GM18907 (cell line): ENCODE results near the gene ERCC5.

ENCODE experiments used
- ATAC-seq: cut with Tn5 transposase; IDR thresholded peaks from one replicate; pipeline ENCODE4 v1.9.1; 2021; ENCODE audit warnings: mild to moderate bottlenecking, moderate library complexity; ENCODE audit not compliant: unreplicated experiment

The ERCC5 gene

DNA sequence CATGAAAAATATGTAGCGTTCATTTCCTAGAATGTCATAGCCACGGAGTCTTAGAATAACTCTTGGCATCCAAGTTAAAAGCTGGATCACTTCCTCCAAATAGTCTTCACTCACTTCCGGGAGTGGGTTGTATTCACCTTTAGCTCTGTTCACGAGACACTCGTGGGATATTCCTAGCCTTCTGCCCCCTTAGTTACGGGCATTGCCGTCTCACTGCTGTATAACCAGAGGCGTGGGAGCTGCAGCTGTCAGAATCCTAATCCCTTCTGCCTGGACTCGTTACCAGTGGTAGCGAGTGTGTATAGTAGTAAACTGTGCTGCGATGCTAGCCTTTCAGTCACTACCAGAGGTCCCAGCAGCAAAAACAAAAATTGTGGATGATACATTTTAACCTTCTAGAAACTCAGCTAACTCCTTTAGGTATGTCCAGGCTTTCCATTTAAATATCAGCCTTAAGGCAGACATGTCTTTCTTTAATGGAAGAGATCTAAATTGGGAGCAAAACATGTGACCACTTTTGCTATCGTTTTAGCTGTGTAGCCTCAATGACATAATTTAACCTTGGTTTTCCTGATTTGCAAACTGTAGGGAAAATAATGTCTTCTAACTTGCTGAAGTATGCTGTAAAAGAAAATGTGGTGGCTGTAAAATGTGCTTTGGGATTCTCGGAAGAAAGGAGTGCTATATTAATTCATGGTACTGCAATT, 34.1 kb downstream of the ERCC5 start:
- ATAC-seq, result no peak

DNA sequence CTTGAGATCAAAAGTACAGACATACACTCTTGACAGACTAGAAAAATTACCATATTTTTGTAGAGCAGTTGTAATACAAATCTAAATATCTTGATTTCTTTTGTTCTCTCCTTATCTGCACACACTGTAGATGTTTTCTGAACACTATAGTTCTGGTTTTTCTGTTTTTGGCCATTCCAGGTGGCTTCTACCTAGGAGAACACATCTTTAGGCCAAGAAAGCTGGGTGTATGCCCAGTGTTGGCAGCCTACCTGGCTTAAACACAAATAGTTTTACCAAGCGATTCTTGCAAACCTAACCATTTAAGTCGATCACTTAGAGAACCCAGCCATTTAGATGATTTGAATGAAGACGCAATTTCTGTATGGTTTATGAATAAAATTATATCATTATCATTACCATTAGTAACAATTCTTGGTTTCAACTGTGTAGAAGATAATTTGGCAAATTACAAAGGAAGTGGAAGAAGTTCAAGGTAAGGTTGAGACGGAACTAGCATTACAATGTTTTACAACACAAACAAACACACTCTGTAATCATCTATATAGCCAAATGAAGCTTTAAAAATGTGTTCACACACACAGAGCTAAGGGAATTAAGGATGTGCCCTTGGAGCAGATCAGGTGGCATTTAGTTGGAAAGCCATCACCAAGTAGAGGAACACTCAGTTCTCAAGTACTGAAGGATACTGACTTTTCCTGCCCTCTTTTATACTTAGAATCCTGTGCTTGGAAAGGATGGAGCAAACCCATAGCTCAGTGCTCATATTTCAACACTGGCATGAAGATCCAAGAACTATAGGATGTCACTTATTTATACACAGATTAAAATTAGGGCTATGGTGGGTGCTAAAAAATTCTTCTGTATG, 36.2 kb downstream of the ERCC5 start:
- no peak for ATAC-seq

DNA sequence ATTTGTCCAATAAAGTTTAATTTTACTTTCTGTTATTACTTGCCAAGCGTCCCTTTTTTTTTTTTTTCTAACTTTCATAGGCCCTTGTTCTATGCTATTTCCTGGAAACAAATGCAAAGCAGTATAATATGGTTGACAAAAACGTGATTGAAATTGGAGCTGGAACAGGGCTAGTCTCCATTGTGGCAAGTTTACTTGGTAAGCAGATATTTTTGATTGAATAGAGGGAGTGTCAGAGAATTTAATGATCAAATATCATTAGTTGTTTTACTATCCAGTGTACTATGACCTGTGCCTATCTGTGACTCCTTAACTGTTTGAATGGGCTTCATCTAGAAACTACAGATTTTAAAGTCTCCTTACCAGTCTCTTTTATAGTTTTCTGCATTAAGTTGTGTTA, 46.7 kb downstream of the ERCC5 start:
- ATAC-seq, result no peak

DNA sequence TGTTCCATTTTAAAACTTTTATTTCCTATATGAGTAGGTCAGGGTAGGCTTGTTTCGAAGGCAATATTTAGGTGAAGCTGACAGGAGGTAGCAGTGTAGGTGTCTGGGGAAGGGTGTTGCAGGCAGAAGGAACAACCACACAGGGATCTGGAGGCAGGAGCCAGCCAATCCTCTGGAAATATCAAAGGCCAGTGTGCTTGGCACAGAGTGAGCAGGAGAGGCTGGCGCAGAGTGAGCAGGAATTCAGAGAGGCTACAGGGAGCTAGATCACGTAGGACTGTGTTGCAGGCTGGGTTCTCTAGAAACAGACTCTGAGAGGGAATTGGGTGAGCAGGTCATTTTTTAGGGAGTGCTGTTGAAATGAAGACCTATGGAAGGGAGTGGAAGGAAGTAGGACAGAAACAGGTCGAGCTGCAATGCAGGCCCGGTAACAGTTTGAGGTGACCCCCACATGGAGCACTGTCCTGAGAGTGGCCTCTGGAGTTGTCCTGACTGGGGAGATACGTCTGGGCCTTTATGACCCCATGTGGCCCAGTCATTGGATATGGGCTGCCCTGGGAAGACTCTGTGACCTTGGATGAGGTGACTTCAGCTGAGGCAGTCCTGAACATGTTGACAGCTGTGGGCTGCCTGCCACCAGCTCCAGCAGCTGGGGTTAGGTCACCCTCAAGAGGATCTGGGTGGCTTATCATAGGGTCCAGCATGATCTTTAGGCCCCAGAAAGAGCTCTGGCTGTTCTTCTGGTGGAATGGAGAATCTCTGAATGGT, 51.7 kb downstream of the ERCC5 start:
- no peak for ATAC-seq

DNA sequence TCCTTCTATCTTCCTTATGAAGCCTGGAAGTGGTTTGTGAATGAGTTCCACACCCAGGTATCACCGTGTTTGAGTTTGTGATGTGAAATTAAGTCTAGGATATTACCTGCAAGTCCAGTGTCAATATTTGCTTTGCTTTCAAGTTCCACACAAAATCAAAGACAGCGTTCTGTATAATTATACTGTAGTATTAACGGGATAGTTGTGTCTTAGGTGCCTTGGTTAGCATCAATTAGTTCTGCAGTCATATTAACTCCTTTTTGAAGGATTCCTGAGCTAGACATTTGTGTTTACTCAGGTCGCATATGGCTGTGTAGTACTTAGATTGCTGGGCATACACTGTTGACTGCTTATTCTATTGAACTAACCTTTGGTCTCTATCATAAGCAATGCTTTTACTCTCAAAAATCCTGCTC, 54.4 kb downstream of the ERCC5 start:
- no peak for ATAC-seq

DNA sequence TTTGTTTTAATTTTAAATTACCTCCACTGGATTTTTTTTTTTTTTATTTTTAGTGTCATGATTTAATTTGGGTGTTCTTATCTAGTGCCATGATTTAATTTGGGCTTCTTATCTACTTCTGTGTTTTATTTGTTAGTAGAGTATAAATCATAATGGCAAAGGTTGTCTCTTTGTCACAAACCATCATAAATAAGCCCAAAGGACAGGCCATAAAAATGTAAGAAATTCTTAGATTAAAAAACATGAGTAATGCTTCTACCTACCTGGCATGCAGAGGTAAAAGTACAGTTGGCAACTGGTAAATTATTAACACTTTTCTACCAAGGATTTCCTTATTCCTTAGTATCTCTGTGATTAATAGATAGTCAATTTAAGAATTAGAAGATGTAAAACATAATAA, 55.2 kb downstream of the ERCC5 start:
- no peak for ATAC-seq

DNA sequence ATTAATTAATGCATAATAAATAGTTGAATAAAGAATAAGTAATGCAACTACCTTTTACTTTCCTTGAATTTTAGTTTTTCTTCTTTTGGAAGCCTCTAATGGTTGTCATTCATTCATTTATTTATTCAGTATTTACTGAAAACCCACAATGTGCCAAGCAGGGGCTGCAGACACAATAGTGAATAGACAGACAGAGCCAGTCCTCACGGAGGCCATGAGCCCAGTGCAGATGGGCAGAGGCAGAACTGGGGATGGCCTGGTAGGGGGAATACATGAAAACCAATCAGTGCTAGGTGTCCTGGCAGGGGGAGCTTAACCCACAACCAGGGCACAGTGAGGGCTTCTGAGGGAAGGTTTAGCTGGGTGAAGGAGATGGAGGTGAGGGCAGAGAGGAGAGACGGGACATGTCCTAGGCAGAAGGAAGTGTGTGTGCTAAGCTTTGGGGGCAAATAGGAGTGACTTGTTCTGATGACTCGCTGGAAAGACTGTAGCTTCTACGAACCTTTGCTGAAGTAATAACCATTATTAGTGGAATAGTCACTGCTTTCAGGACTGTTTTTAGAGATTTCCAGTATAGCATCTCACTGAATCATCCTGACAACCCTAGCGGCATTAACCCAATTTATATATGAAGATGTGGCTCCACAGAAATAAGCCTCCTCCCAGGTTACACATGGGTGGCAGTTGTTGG, 55.9 kb downstream of the ERCC5 start:
- no peak for ATAC-seq

DNA sequence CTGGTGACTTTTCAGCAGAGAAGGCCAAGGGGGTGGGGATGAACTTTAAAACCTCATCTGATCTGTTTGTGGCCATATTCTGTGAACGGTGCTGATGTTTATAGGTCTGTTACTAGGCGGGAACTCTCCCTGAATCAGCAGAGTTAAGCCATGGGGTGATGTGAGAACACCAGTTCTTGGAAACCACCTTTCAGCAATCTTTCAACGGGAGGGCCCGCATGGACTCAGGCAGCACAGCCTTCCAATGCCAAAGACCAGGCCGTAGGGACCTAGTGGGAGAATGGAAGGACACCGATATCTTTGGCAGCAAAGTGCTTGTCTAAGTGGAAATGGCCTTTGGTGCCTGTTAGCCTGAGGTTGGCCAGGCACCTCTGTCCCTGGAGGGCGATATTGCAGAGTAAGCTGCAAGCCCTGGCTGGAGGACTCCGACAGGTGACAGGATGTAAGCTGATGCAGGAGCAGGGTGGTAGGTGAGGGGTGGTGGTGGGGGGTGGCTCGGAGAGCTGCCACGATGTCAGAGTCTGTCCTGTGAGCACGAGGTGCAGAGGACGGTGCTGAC, 57.0 kb downstream of the ERCC5 start:
- ATAC-seq, result no peak

DNA sequence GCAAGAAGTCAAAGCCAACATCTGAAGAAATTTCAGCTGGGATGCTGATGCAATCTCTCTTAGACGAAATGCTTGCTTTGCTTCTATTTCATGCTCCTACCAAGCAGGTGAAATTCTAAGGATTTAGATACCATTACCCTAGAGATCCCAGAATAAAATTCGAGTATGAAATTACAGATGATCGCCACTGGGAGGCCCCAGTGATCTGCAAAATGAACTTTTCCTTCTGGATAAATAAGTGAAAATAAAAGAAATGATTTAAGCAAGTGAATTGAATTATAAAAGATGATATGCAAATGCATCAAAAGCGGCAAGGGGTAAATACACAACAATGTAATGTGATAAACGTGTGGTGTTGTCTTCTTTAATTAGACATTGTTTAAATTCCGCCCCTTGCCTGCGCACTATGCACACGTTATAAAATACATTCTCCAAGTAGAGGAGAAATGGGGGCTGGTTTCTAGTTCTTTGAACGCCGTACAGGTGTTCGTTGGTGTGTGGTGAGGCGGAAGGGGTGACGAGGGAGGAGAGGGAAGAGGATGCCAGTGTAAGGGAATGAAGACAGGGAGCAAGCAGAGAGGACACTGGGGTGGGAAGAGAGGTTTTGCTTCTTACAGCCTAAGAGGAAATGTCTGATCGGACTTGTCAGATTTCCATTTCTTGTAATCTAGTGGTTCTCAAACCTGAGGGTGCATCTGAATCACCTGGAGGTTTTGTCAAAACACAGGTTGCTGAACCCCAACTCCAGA, 58.0 kb downstream of the ERCC5 start:
- peak; percentile 47 for ATAC-seq

DNA sequence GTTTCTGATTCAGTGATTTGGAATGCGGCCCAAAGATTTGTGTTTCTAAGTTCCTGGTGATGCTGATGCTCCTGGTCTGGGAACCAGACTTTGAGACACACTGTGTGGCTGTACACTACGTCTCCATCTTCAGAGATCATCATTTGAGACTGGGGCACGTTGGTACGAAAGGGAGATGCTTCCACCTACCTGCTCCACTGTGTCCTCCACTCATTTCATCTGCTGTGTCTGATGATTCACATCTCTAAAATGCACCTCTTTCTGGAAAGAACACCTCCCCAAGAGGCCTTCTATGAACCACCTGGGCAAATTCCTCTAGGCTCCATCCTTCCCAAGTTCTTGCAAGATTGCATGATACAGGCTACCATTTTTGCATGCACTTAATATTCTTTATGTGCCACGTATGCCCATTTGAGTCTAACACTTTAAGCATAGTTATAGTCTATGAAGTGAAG, 58.6 kb downstream of the ERCC5 start:
- no peak for ATAC-seq

DNA sequence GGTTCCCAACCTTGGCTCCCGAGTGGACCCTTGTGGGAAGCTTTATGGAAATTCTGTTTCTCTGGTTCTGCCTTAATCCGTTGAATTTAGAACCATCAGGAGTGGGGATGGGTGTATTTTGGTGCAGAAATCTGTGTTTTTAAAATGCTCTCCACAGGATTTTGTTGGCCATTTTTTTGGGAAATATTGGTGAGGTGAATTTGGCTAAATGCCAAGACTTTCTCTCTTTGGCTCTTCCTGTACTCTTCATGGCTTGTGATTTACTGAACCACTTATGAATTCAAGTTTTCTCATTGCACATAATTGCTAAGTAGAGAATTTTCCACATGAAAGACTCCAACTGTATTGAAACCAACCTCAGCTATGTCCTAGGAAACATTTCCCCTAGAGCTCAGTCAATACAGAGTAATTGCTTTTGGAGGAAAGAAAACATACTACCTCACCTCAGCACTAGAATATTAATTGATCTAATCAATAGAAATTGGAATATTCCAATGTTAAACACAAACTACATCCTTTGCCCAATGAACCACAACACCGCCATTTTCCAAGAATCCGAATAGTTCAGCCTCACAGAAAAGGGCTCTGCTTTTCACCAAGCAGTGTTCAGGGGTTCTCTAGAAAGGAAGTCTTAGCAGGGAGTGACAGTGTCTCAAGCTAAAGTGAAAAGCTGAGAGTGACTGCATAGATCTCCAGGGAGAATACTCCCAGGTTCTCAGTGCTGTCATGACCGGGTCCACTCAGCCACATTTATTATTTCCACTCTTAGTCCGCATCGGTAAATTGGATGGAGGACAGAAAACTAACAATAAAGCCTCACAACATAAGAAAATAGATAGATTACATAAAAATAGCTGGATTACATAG, 60.3 kb downstream of the ERCC5 start:
- no peak for ATAC-seq

DNA sequence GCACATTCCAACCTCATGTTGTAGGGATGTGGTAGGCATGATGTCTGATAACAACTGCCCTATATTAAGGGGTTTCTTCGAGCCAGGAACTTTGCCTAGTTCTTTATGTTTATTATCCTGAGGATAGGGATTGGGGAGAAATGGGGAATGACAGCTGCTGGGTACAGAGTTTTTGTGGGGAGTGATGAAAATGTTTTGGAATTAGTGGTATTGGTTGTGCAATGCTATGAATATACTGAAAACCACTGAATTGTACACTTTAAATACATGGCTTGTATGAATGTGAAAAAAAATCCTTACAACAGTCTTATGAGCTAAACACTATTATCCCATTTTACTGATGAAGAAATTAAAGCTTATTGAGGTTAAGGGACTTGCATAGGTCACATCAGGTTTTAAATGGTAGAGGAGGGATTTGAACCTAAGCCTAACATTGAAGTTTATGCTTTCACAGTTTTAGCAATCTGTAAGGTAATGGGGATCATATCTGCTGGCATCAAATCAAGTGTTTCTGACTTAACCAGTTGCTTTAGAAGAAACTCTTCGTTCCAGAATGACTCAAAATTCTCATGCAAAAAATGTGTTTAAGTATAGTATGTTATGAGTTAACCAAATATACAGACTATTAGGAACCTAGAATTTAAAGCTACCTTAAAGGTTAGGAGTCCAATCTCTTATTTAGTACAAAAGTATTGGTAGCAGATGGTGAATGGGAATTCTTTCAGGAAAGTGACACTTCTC, 61.4 kb downstream of the ERCC5 start:
- ATAC-seq, result peak; percentile 67

DNA sequence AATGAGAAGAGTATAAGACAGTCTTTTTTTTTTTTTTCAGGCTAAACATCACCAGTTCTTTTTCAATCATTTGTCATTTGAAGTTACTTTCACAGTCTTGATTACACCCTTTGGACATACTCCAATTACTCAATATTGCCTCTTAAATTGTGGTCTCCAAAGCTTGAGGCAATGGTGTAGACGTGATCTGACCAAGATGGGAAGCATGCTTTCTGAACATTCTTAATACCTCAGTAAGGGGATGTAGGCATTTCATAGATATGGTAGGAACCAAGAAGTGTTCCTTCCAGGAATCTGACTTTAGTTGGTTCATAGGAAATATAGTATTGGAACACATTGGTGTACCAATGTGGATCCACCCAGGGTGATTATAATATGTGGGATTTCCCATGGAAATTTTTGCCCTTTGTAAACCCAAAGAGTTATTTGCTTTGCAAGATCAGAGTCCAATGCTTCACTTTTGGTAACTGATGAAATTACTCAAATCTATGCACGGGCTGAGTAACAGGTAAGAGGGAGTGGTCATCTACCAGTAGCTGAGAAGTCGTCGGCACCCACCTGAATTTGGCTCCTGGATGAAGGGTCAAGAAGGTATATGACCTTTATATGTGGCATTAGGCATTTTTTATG, 62.2 kb downstream of the ERCC5 start:
- no peak for ATAC-seq

DNA sequence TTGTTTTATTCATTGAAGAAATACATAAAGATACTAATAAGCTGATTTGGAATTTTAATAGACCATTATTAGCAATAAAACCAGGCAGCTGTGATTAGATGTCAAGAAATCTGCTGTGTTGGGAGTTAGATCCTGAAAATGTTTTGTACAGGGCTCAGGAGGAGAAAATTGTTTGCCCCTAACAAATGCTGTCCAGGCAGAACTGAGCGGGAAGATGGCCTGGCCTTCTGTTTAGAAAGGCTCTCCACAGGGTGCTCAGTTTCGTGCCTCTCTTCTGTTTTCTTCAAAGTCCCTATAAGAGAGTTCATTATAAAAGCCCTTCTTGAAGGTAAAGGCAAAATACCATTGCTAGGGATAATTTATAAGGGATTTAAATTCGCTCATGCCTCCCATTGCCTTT, 64.1 kb downstream of the ERCC5 start:
- no peak for ATAC-seq

DNA sequence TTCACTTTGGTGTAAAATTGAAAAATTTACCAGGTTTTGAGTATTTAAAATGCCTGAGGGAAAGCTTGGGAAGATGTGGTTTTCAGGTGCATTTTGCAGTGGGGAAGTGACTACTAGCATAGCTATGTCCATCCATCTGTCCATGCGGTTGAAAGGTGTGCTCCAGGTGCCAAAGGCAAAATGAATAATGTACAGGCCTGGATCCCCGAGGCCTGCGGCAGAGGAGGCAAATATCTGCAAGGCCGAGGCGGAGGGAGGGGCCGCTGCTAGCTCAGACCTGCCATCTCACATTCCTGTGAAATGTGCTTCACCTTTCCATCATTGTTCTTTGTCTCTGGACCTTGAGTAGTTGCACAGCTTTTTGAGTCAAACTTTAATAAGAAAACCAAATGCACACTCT, 65.5 kb downstream of the ERCC5 start:
- no peak for ATAC-seq

DNA sequence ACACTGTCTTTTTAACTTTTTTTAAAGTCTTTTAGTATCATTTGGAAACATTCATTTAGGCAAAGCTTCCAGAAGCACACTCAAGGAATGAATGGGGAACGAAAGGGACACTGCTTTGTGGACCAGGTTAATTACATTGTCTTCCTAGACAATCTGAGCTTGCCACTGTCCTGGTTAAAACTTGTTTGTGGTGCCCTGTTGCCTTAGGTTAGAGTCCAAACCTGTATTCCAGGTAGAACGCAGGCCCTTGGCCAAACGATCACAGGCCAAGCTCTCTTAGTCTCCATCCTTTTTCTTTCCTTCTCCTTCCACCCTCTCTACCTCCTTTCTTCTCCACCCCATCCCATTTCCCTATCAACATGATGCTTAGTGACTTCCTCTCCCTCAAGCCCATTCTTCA, 66.8 kb downstream of the ERCC5 start:
- ATAC-seq, result no peak

DNA sequence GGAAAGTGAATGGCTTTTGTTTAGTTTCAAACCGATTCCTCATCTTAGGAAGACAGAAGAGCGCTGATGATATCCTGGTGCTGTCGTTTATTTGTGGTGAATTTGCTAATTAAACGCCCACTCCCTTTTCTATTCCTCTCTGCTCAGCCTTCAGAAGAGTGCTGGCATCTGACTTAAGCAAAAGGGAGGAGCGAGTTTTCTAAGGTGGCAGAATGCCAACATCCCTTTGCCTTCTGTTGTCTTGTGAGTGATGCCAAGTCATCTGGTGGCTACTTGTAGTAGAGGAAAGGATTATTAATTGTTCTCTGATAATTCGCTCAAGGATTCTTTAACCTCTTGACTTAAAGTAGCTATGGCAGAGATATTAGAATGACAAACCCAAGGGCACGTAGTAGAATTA, 68.1 kb downstream of the ERCC5 start:
- no peak for ATAC-seq
